OCI-LY3 (cell line): ENCODE measurements around the gene TDRKH.
"Not testable (repeated sequence)": the region's sequence is repeated elsewhere in the genome, so short reads cannot be mapped to it uniquely, and the experiment has no call there.

Source experiments
- H2AFZ ChIP-seq: fragments of 200-600, 300-600 bp; shearing (Covaris generic); 2 replicates; pipeline ENCODE4 v1.6.0; 2014; ENCODE audit warnings: antibody characterized with exemption, low read depth, low read length
- H3K27ac ChIP-seq: fragments of 200-600, 300-600 bp; sonication (generic); 2 replicates; pipeline ENCODE4 v1.5.1; 2014; ENCODE audit warnings: mild to moderate bottlenecking, low read length, moderate library complexity, mixed read lengths
- H3K27me3 ChIP-seq: fragments of 200-600, 300-600 bp; sonication (generic); 2 replicates; pipeline ENCODE4 v1.6.1; 2014; ENCODE audit warnings: low read depth, low read length, mixed read lengths
- H3K36me3 ChIP-seq: fragments of 200-600, 300-600 bp; sonication (generic); replicated peaks from 2 replicates; pipeline ENCODE3; 2014; ENCODE audit warnings: low read depth, low read length, mixed read lengths
- H3K4me1 ChIP-seq: fragments of 300-600, 200-600 bp; sonication (generic); 2 replicates; pipeline ENCODE4 v1.6.1; 2014; ENCODE audit warnings: low read length, mixed read lengths
- H3K4me2 ChIP-seq: fragments of 200-600, 300-600 bp; sonication (generic); 2 replicates; pipeline ENCODE4 v1.6.1; 2014; ENCODE audit warnings: low read length, mixed read lengths
- H3K4me3 ChIP-seq: fragments of 300-600, 200-600 bp; sonication (generic); 2 replicates; pipeline ENCODE4 v1.5.1; 2014; ENCODE audit warnings: antibody characterized with exemption, mild to moderate bottlenecking, low read length, moderate library complexity
- H3K79me2 ChIP-seq: fragments of 300-600, 200-600 bp; shearing (Covaris generic); 2 replicates; pipeline ENCODE4 v1.6.1; 2014; ENCODE audit warnings: mild to moderate bottlenecking, low read length, mixed read lengths
- H3K9ac ChIP-seq: fragments of 300-600, 200-600 bp; shearing (Covaris generic); 2 replicates; pipeline ENCODE4 v1.6.0; 2014; ENCODE audit warnings: mild to moderate bottlenecking, low read length, moderate library complexity
- H3K9me3 ChIP-seq: fragments of 200-600, 300-600 bp; shearing (Covaris generic); 2 replicates; pipeline ENCODE4 v1.6.1; 2014; ENCODE audit warnings: low read length, mixed read lengths; ENCODE audit not compliant: insufficient read depth
- H4K20me1 ChIP-seq: fragments of 200-600, 300-600 bp; sonication (generic); 2 replicates; pipeline ENCODE4 v1.6.1; 2016; ENCODE audit warnings: low read length, mixed read lengths; ENCODE audit not compliant: insufficient read depth
- CTCF ChIP-seq: fragments of 200-600, 300-600 bp; sonication (generic); IDR thresholded peaks from 2 replicates; pipeline ENCODE4 v1.5.1; 2014; ENCODE audit warnings: antibody characterized with exemption, low read length, low read depth
- EZH2phosphoT487 ChIP-seq: fragments of 200-600 bp; shearing (Covaris generic); IDR thresholded peaks from 2 replicates; pipeline ENCODE4 v1.6.1; 2018; ENCODE audit warnings: antibody characterized with exemption, mixed run types, low read depth

The TDRKH gene

GRCh38 chr1:151782741-151783140 lies 7.6 kb downstream of the TDRKH start:
- Histone ChIP-seq H3K4me2 (no peak overlapping the region), H3K27ac (no peak overlapping the region), H3K4me3 (no peak overlapping the region), H3K27me3 (peaks cover 3% of the 10 kb centered on the region; the same call in 1 of the 2 replicates), H4K20me1 (no peaks in the 10 kb centered on the region), H3K36me3 (no peaks in the 10 kb centered on the region), H2AFZ (no peak overlapping the region), H3K79me2 (no peaks in the 10 kb centered on the region), H3K9ac (no peak overlapping the region), H3K9me3 (no peaks in the 10 kb centered on the region), H3K4me1 (0 out of 2 replicates have a peak, but pooled peaks cover 3% of the 10 kb centered on the region)
- TF ChIP-seq EZH2phosphoT487 (no peak), CTCF (no peak)

GRCh38 chr1:151782026-151782425 lies 8.3 kb downstream of the TDRKH start:
- not testable (repeated sequence) for H3K79me2 ChIP-seq, H3K4me2 ChIP-seq, H3K36me3 ChIP-seq

GRCh38 chr1:151780736-151781135 lies 9.6 kb downstream of the TDRKH start:
- H3K4me3 ChIP-seq, H3K79me2 ChIP-seq, H3K36me3 ChIP-seq, H3K9ac ChIP-seq, H3K9me3 ChIP-seq, H3K27me3 ChIP-seq, H2AFZ ChIP-seq, H4K20me1 ChIP-seq, H3K4me1 ChIP-seq, H3K27ac ChIP-seq, H3K4me2 ChIP-seq: not testable (repeated sequence)

More at GRCh38 chr1:151782026-151782425, 8.3 kb downstream of the TDRKH start:
- not testable (repeated sequence) for H3K9me3 ChIP-seq, H3K4me1 ChIP-seq, H4K20me1 ChIP-seq, H3K9ac ChIP-seq, H3K27me3 ChIP-seq, H2AFZ ChIP-seq, H3K27ac ChIP-seq, H3K4me3 ChIP-seq

- H3K9ac ChIP-seq: no peak overlapping the region
- H3K4me2 ChIP-seq: no peak overlapping the region
- H3K4me3 ChIP-seq: no peak overlapping the region
- H3K27me3 ChIP-seq: peaks cover 3% of the 10 kb centered on the region; the same call in 1 of the 2 replicates
- TF ChIP-seq CTCF: no peak
- no peak for TF ChIP-seq EZH2phosphoT487
- no peak overlapping the region for H2AFZ ChIP-seq
- no peaks in the 10 kb centered on the region for H3K9me3 ChIP-seq
- peaks cover 11% of the 10 kb centered on the region for H3K36me3 ChIP-seq
- no peaks in the 10 kb centered on the region for H4K20me1 ChIP-seq
- H3K79me2 ChIP-seq: no peaks in the 10 kb centered on the region
- H3K4me1 ChIP-seq: 0 out of 2 replicates have a peak, but pooled peaks cover 3% of the 10 kb centered on the region
- H3K27ac ChIP-seq: no peak overlapping the region
Observed at GRCh38 chr1:151779852-151780251, 10.4 kb downstream of the TDRKH start.

GRCh38 chr1:151777317-151777716 lies 13.0 kb downstream of the TDRKH start:
- Histone ChIP-seq H2AFZ (no peak overlapping the region), H4K20me1 (no peaks in the 10 kb centered on the region), H3K4me3 (no peak overlapping the region), H3K79me2 (no peaks in the 10 kb centered on the region), H3K36me3 (peaks cover 11% of the 10 kb centered on the region), H3K9me3 (no peaks in the 10 kb centered on the region), H3K4me2 (no peak overlapping the region), H3K9ac (no peak overlapping the region), H3K27me3 (no peaks in the 10 kb centered on the region), H3K27ac (no peak overlapping the region), H3K4me1 (0 out of 2 replicates have a peak, but pooled peaks cover 3% of the 10 kb centered on the region)
- TF ChIP-seq CTCF: no peak
- no peak for TF ChIP-seq EZH2phosphoT487
